ENCODE data around the gene BACE2. TPM values are rescaled to one million over a fixed set of nuclear protein-coding genes. Genes with fewer than 3 reads are reported as not detected.

BACE2 gene
- total and polyA plus RNA-seq, 2 donors (not counting 3 experiments of a cell fraction or from before 2014, with no cell fraction given): 113 to 184 TPM

GRCh38 chr21:41216486-41216885 lies 48.5 kb downstream of the BACE2 start:
- intact Hi-C loops (cut with micrococcal nuclease): no loop called here
- FAIRE-seq (no peak), DNase-seq (ENCODE audit: low read depth, low spot score) (no peak)
- Histone ChIP-seq H3K4me1 (ENCODE audit: control insufficient read depth, extremely low read depth, insufficient read depth, low read length) (no peaks in the 10 kb centered on the region), H3K79me2 (ENCODE audit: control insufficient read depth, insufficient read depth, low read length) (no peaks in the 10 kb centered on the region), H2AFZ (ENCODE audit: low read depth, low read length) (no peak overlapping the region), H3K4me2 (ENCODE audit: insufficient read depth, low read length) (no peak overlapping the region), H3K9me1 (replicated peaks; ENCODE audit: control insufficient read depth, extremely low read depth, insufficient read depth, low read length) (no peaks in the 10 kb centered on the region), H3K36me3 (ENCODE audit: control insufficient read depth in 2 of 2, extremely low read depth in 1 of 2, insufficient read depth in 2 of 2, low read length in 2 of 2) (peaks cover 0 to 3% of the 10 kb centered on the region in 2 experiments), H3K27me3 (ENCODE audit: control insufficient read depth in 2 of 2, insufficient read depth in 2 of 2, low read length in 2 of 2) (no peaks in the 10 kb centered on the region), H3K4me3 (replicated peaks in 1 of 3; ENCODE audit: insufficient read depth in 1 of 3, low read depth in 1 of 3, low read length in 3 of 3) (no peak overlapping the region), H3K9ac (replicated peaks; ENCODE audit: extremely low read depth, insufficient read depth, low read length) (no peak overlapping the region), H4K20me1 (replicated peaks; ENCODE audit: control insufficient read depth, extremely low read depth, insufficient read depth, low read length) (no peaks in the 10 kb centered on the region), H3K27ac (ENCODE audit: insufficient read depth, low read depth, low read length) (no peak overlapping the region), H3K9me3 (replicated peaks; ENCODE audit: control insufficient read depth, insufficient read depth, low read length) (no peaks in the 10 kb centered on the region)
- TF ChIP-seq CTCF (IDR thresholded peaks at IDR 0.05; ENCODE audit: extremely low read depth in 1 of 2, insufficient read depth in 1 of 2, low read depth in 1 of 2, low read length in 2 of 2): no peak
- no peak for TF ChIP-seq POLR2AphosphoS5 (IDR thresholded peaks at IDR 0.05; ENCODE audit: insufficient read depth, low read depth, low read length)
- no peak for TF ChIP-seq POLR2A (IDR thresholded peaks at IDR 0.05; ENCODE audit: low read depth, low read length)
- no peak for TF ChIP-seq JUN (IDR thresholded peaks at IDR 0.05; ENCODE audit: borderline replicate concordance, insufficient read depth, insufficient read length, low read depth)
- no peak for TF ChIP-seq EZH2 (IDR thresholded peaks at IDR 0.05; ENCODE audit: borderline replicate concordance, low read depth, low read length, severe bottlenecking)
- no peak for TF ChIP-seq MYC (IDR thresholded peaks at IDR 0.05; ENCODE audit: low read depth, low read length)
- no peak for TF ChIP-seq MAX (IDR thresholded peaks at IDR 0.05; ENCODE audit: insufficient read depth, insufficient read length)
- TF ChIP-seq FOS (IDR thresholded peaks at IDR 0.05; ENCODE audit: borderline replicate concordance, insufficient read depth, low read length): no peak
- no peak for TF ChIP-seq GATA2 (IDR thresholded peaks at IDR 0.05; ENCODE audit: insufficient read depth, insufficient read length, low read depth, low read length)
- no TSS peak for BruUV-seq (replicated peaks)
- dilution Hi-C loops (cut with MboI; ENCODE audit: extremely low pct_ligation_motif_present, low sequenced_read_pairs): no loop called here
- ChIA-PET POLR2A (interaction anchor here (1.2 kb wide), 1 partner anchor 32 kb away, joined by 3 read pairs; no protein-coding TSS in a partner anchor), CTCF (interaction anchor here (1.4 kb wide), 1 partner anchor 45 kb away, joined by 4 read pairs; no protein-coding TSS in a partner anchor)
